Astrocyte (in vitro differentiated cells and primary cell): ENCODE results near the gene CLHC1.

ENCODE experiments used
- EZH2 ChIP-seq: IDR thresholded peaks from 2 replicates; pipeline ENCODE4 v1.6.1; 2012; ENCODE audit warnings: mild to moderate bottlenecking, low read length, inconsistent platforms; ENCODE audit not compliant: insufficient read depth
- TF ChIP-seq, protein P1 (sequence below): IDR thresholded peaks from 2 replicates; pipeline ENCODE4 v1.5.1; 2011; ENCODE audit warnings: low read depth, mild to moderate bottlenecking, inconsistent platforms, low read length, moderate library complexity; ENCODE audit not compliant: insufficient read depth

DNA sequence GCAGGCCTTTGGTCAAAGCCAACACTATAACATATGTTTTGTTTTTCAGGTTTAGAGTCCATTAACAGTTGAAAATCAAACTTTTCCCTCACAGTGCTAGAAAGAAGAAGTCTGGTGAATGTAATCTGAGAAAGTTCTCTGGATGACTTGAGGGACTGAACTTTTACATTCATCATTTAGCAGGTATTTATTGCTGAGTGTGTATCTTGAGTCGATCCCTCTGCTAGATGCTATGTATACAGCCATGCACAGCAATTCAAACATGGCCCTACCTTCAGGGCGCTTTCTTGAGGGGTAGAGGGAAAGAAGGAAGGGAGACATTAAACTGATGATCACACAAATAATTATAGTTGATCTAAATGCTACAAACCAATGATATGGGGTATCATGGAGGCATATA lies 89.6 kb downstream of the CLHC1 start:
- TF ChIP-seq EZH2: no peak
- TF ChIP-seq, protein P1, sequence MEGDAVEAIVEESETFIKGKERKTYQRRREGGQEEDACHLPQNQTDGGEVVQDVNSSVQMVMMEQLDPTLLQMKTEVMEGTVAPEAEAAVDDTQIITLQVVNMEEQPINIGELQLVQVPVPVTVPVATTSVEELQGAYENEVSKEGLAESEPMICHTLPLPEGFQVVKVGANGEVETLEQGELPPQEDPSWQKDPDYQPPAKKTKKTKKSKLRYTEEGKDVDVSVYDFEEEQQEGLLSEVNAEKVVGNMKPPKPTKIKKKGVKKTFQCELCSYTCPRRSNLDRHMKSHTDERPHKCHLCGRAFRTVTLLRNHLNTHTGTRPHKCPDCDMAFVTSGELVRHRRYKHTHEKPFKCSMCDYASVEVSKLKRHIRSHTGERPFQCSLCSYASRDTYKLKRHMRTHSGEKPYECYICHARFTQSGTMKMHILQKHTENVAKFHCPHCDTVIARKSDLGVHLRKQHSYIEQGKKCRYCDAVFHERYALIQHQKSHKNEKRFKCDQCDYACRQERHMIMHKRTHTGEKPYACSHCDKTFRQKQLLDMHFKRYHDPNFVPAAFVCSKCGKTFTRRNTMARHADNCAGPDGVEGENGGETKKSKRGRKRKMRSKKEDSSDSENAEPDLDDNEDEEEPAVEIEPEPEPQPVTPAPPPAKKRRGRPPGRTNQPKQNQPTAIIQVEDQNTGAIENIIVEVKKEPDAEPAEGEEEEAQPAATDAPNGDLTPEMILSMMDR: no peak
